ENCODE results near the gene ARFGAP2.

GRCh38 chr11:47187723-47188122 lies 11.0 kb upstream of the ARFGAP2 start:
- TF ChIP-seq CTCF (conservative IDR thresholded peaks at IDR 0.05) (no peak), ZFX (IDR thresholded peaks at IDR 0.05) (no peak)

All from C4-2B (cell line).